PC-3 (cell line): ENCODE results near the gene WDR90. TPM values are rescaled to one million over a fixed set of nuclear protein-coding genes. Genes with fewer than 3 reads are reported as not detected.

Experiments used
- ATAC-seq: fragments of 200-7000 bp; cut with Tn5 transposase; 2 replicates; pipeline ENCODE4 v1.9.1; 2020; ENCODE audit warnings: mild to moderate bottlenecking, moderate library complexity
- Bru-seq: library from RNA; stranded (reverse); fragments of 400-500 nt; gene quantifications from one replicate; lab custom pipeline; 2021; lab: Mats Ljungman, UMichigan
- BruChase-seq, 2 experiments: library from RNA; stranded (reverse); fragments of 400-500 nt; gene quantifications; one replicate each; lab custom pipeline; 2021; lab: Mats Ljungman, UMichigan
- BruUV-seq: library from RNA; stranded (reverse); fragments of 400-500 nt; replicated peaks from 2 replicates; lab custom pipeline; 2021; lab: Mats Ljungman, UMichigan
- CTCF ChIA-PET: fragments of 300-600 bp; sonication (Branson Sonifier 250); formaldehyde crosslinking; loops from one replicate; lab custom pipeline; 2022; ENCODE audit warnings: antibody characterized with exemption; lab: Charles Lee
- POLR2A ChIA-PET: fragments of 300-600 bp; sonication (Branson Sonifier 250); formaldehyde crosslinking; loops from one replicate; lab custom pipeline; 2022; ENCODE audit warnings: antibody characterized with exemption; ENCODE audit not compliant: unreplicated experiment; lab: Charles Lee
- DNase-seq: peaks from one replicate; pipeline ENCODE4 v3.0.0-alpha.2; 2015
- H2AFZ ChIP-seq: fragments of 300-600 bp; sonication (generic); 2 replicates; pipeline ENCODE4 v1.6.0; 2016; ENCODE audit warnings: antibody characterized with exemption, low read length
- H3F3A ChIP-seq: fragments of 300-600 bp; sonication (generic); one replicate; pipeline ENCODE4 v1.6.0; 2017; ENCODE audit warnings: antibody characterized with exemption, low read length, control low read depth, mild to moderate bottlenecking; ENCODE audit not compliant: unreplicated experiment
- H3K27ac ChIP-seq: fragments of 300-600 bp; sonication (generic); 2 replicates; pipeline ENCODE4 v1.5.1; 2016; ENCODE audit warnings: mild to moderate bottlenecking, low read length
- H3K27me3 ChIP-seq: fragments of 300-600 bp; sonication (generic); 2 replicates; pipeline ENCODE4 v1.6.1; 2016; ENCODE audit warnings: low read length, mixed read lengths
- H3K36me3 ChIP-seq: fragments of 300-600 bp; sonication (generic); 2 replicates; pipeline ENCODE4 v1.6.1; 2016; ENCODE audit warnings: low read depth, mixed run types, low read length, mixed read lengths
- H3K4me1 ChIP-seq: fragments of 300-600 bp; sonication (generic); 2 replicates; pipeline ENCODE4 v1.5.1; 2016; ENCODE audit warnings: low read length; ENCODE audit not compliant: insufficient read depth
- H3K4me2 ChIP-seq: fragments of 300-600 bp; sonication (generic); 2 replicates; pipeline ENCODE4 v1.6.0; 2016; ENCODE audit warnings: low read length
- H3K4me3 ChIP-seq: fragments of 300-600 bp; sonication (generic); 2 replicates; pipeline ENCODE4 v1.5.1; 2016; ENCODE audit warnings: mild to moderate bottlenecking, low read length, mixed read lengths
- H3K79me2 ChIP-seq: fragments of 300-600 bp; sonication (generic); 2 replicates; pipeline ENCODE4 v1.6.1; 2017; ENCODE audit warnings: low read length, mixed read lengths
- H3K9ac ChIP-seq: fragments of 300-600 bp; sonication (generic); 2 replicates; pipeline ENCODE4 v1.6.0; 2016; ENCODE audit warnings: mild to moderate bottlenecking, low read length
- H3K9me2 ChIP-seq: fragments of 300-600 bp; sonication (generic); replicated peaks from 2 replicates; pipeline ENCODE4 v1.6.1; 2016; ENCODE audit warnings: mixed run types, low read length, mixed read lengths
- H3K9me3 ChIP-seq: fragments of 300-600 bp; sonication (generic); 2 replicates; pipeline ENCODE4 v1.6.1; 2016; ENCODE audit warnings: low read length, mixed read lengths
- H4K20me1 ChIP-seq: fragments of 300-600 bp; sonication (generic); 2 replicates; pipeline ENCODE4 v1.6.1; 2016; ENCODE audit warnings: low read length, mixed read lengths
- EZH2 ChIP-seq: fragments of 300-600 bp; sonication (generic); IDR thresholded peaks from one replicate; pipeline ENCODE4 v1.6.1; 2017; ENCODE audit warnings: antibody characterized with exemption, mild to moderate bottlenecking, low read length; ENCODE audit not compliant: unreplicated experiment
- EZH2phosphoT487 ChIP-seq: fragments of 300-600 bp; sonication (generic); IDR thresholded peaks from 2 replicates; pipeline ENCODE4 v1.6.1; 2018; ENCODE audit warnings: mild to moderate bottlenecking, antibody characterized with exemption, low read length, borderline replicate concordance
- intact Hi-C: fragments of 100-400 bp; cut with micrococcal nuclease; formaldehyde crosslinking; loops from 2 replicates; pipeline ENCODE4 v1.9.0; 2023
- long read RNA-seq: library from polyadenylated mRNA; unstranded; transcript quantifications from one replicate; pipeline ENCODE4 v2.0.0, GENCODE V29; 2021; ENCODE audit not compliant: unreplicated experiment
- total RNA-seq: library from RNA; depleted of rRNA; stranded (reverse); fragments of >200 nt; gene quantifications from 2 replicates; pipeline ENCODE4 v1.2.3, GENCODE V29; 2014; rRNA removed
- TF ChIP-seq, protein P1 (sequence below): fragments of 300-600 bp; sonication (generic); conservative IDR thresholded peaks from 2 replicates; pipeline ENCODE4 v1.5.1; 2017; ENCODE audit warnings: antibody characterized with exemption, low read depth, mild to moderate bottlenecking, low read length

The WDR90 gene
- total RNA-seq (44.4 and 72.4 TPM in 2 replicates), Bru-seq, nascent RNA (percentile 50 among the genes with signal in this experiment), BruChase-seq, experiment 1, labeled RNA remaining after a 6-hour chase (percentile 73 among the genes with signal in this experiment), BruChase-seq, experiment 2, labeled RNA remaining after a 2-hour chase (percentile 59 among the genes with signal in this experiment)
- long read RNA-seq, partial matches to known transcripts, result 7 of 22 reads
- long read RNA-seq, other reads (novel, unspliced or antisense), result 13 of 22 reads

GRCh38 chr16:648781-649589, at the start of gene WDR90:
Gene WDR90, plus strand, starts transcription at chr16:649365. Its CDS starts 52 bp downstream, at chr16:649417.
- Histone ChIP-seq H3K27ac (peak within 1 kb of the TSS; percentile 40), H2AFZ (peak within 1 kb of the TSS; percentile 73), H3K36me3 (no peaks in the 10 kb centered on the region), H3K9me2 (no peaks in the 10 kb centered on the region), H3K9me3 (no peaks in the 10 kb centered on the region), H3F3A (no peaks in the 10 kb centered on the region), H3K4me1 (peaks cover 33% of the 10 kb centered on the region), H3K4me3 (peak within 1 kb of the TSS; percentile 62), H3K4me2 (peak within 1 kb of the TSS; percentile 81), H4K20me1 (no peaks in the 10 kb centered on the region), H3K79me2 (peaks cover 24% of the 10 kb centered on the region), H3K9ac (peak within 1 kb of the TSS; percentile 83), H3K27me3 (no peaks in the 10 kb centered on the region)
- DNase-seq, result peak; percentile 69
- ChIA-PET CTCF (no interaction called here), POLR2A (no interaction called here)
- intact Hi-C loops, result no loop called here
- BruUV-seq, result no TSS peak
- no peak for TF ChIP-seq EZH2phosphoT487
- no peak for TF ChIP-seq EZH2
- TF ChIP-seq, protein P1, sequence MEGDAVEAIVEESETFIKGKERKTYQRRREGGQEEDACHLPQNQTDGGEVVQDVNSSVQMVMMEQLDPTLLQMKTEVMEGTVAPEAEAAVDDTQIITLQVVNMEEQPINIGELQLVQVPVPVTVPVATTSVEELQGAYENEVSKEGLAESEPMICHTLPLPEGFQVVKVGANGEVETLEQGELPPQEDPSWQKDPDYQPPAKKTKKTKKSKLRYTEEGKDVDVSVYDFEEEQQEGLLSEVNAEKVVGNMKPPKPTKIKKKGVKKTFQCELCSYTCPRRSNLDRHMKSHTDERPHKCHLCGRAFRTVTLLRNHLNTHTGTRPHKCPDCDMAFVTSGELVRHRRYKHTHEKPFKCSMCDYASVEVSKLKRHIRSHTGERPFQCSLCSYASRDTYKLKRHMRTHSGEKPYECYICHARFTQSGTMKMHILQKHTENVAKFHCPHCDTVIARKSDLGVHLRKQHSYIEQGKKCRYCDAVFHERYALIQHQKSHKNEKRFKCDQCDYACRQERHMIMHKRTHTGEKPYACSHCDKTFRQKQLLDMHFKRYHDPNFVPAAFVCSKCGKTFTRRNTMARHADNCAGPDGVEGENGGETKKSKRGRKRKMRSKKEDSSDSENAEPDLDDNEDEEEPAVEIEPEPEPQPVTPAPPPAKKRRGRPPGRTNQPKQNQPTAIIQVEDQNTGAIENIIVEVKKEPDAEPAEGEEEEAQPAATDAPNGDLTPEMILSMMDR, result no peak
- ATAC-seq, result peak; percentile 75

GRCh38 chr16:600781-601180, 48.4 kb upstream of the WDR90 start:
- no peak overlapping the region for H3K4me2 ChIP-seq
- CTCF ChIA-PET, result no interaction called here
- DNase-seq, result no peak
- no peak overlapping the region for H3K9ac ChIP-seq
- H2AFZ ChIP-seq, result no peak overlapping the region
- H3K9me2 ChIP-seq, result no peaks in the 10 kb centered on the region
- no peak overlapping the region for H3K27ac ChIP-seq
- H3K4me1 ChIP-seq, result no peaks in the 10 kb centered on the region
- H3K9me3 ChIP-seq, result no peaks in the 10 kb centered on the region
- TF ChIP-seq, protein P1, result peak; percentile 38; the same call in 1 of the 2 replicates
- TF ChIP-seq EZH2, result no peak
- no peaks in the 10 kb centered on the region for H3F3A ChIP-seq
- no peak overlapping the region for H3K4me3 ChIP-seq
- H4K20me1 ChIP-seq, result no peaks in the 10 kb centered on the region
- no peaks in the 10 kb centered on the region for H3K27me3 ChIP-seq
- no TSS peak for BruUV-seq
- H3K36me3 ChIP-seq, result no peaks in the 10 kb centered on the region
- POLR2A ChIA-PET, result no interaction called here
- peaks cover 28% of the 10 kb centered on the region; the same call in 1 of the 2 replicates for H3K79me2 ChIP-seq
- intact Hi-C loops, result no loop called here
- peak; percentile 46; the same call in 1 of the 2 replicates for ATAC-seq
